Measurements from ENCODE around the gene ZC3HAV1.

GRCh38 chr7:139049936-139050335 is 59.6 kb downstream of the ZC3HAV1 start:
- no peak for TF ChIP-seq EZH2 (IDR thresholded peaks at IDR 0.05)
- TF ChIP-seq POLR2AphosphoS5 (IDR thresholded peaks at IDR 0.05; ENCODE audit: borderline replicate concordance, low read depth, low read length): no peak
- no peak for TF ChIP-seq FOXP2 (optimal IDR thresholded peaks at IDR 0.05; ENCODE audit: control extremely low read depth, extremely low read length, insufficient read depth)
